HepG2 (cell line): ENCODE results near the gene NEK5. TPM values are rescaled to one million over a fixed set of nuclear protein-coding genes. Genes with fewer than 3 reads are reported as not detected.

Experiments used
- AGO1 ChIP-seq: fragments of 200-400 bp; formaldehyde crosslinking; IDR thresholded peaks from 2 replicates; pipeline ENCODE4 v1.6.1; 2017; ENCODE audit warnings: mild to moderate bottlenecking, low read depth, low read length, moderate library complexity; ENCODE audit not compliant: poor library complexity, severe bottlenecking
- BHLHE40 ChIP-seq: IDR thresholded peaks from 2 replicates; pipeline ENCODE4 v1.6.1; 2011; ENCODE audit warnings: low read length, improper control_type of control experiment
- CREM ChIP-seq, 2 experiments: sonication (generic) in 1 of 2; formaldehyde crosslinking in 1 of 2; IDR thresholded peaks; 2 replicates each; pipeline versions ENCODE4 v1.4.0 to v1.6.1; 2016 to 2020; ENCODE audit warnings: antibody characterized with exemption in 1 of 2, mild to moderate bottlenecking in 1 of 2, missing genetic modification reagents in 1 of 2
- DPF2 ChIP-seq: sonication (generic); formaldehyde crosslinking; IDR thresholded peaks from 2 replicates; pipeline ENCODE4 v1.4.0; 2020; ENCODE audit warnings: mild to moderate bottlenecking, low read depth, missing genetic modification reagents, borderline replicate concordance
- FOXP4 ChIP-seq: sonication (generic); formaldehyde crosslinking; IDR thresholded peaks from 2 replicates; pipeline ENCODE4 v1.4.0; 2020; ENCODE audit warnings: missing genetic modification reagents
- IRF1 ChIP-seq: sonication (generic); formaldehyde crosslinking; IDR thresholded peaks from 2 replicates; pipeline ENCODE4 v1.4.0; 2020; ENCODE audit warnings: low read depth, mild to moderate bottlenecking, missing genetic modification reagents
- MED1 ChIP-seq: sonication (generic); formaldehyde crosslinking; IDR thresholded peaks from 2 replicates; pipeline ENCODE4 v1.4.0; 2020; ENCODE audit warnings: missing genetic modification reagents
- MTERF4 ChIP-seq: sonication (generic); formaldehyde crosslinking; IDR thresholded peaks from 2 replicates; pipeline ENCODE4 v1.8.0; 2023; ENCODE audit warnings: mild to moderate bottlenecking, missing genetic modification reagents
- PREB ChIP-seq: sonication (generic); formaldehyde crosslinking; IDR thresholded peaks from 2 replicates; pipeline ENCODE4 v1.4.0; 2020; ENCODE audit warnings: missing genetic modification reagents
- THRA ChIP-seq: sonication (generic); formaldehyde crosslinking; IDR thresholded peaks from 2 replicates; pipeline ENCODE4 v1.4.0; 2020; ENCODE audit warnings: missing genetic modification reagents, borderline replicate concordance
- ZBTB33 ChIP-seq: sonication (generic); formaldehyde crosslinking; IDR thresholded peaks from 2 replicates; pipeline ENCODE4 v1.4.0; 2020; ENCODE audit warnings: missing genetic modification reagents
- ZFX ChIP-seq: sonication (generic); formaldehyde crosslinking; IDR thresholded peaks from 2 replicates; pipeline ENCODE4 v1.4.0; 2020; ENCODE audit warnings: mild to moderate bottlenecking, low read depth, missing genetic modification reagents, moderate library complexity
- ZKSCAN8 ChIP-seq: IDR thresholded peaks from 2 replicates; pipeline ENCODE4 v1.6.1; 2016; ENCODE audit warnings: borderline replicate concordance, missing genetic modification reagents, missing compliant biosample characterization
- ZMYM3 ChIP-seq: sonication (generic); formaldehyde crosslinking; IDR thresholded peaks from 2 replicates; pipeline ENCODE4 v1.5.1; 2020; ENCODE audit warnings: mild to moderate bottlenecking, missing genetic modification reagents
- ZNF460 ChIP-seq: sonication (generic); formaldehyde crosslinking; IDR thresholded peaks from 2 replicates; pipeline ENCODE4 v1.5.1; 2020; ENCODE audit warnings: missing genetic modification reagents, mild to moderate bottlenecking, borderline replicate concordance
- ZNF543 ChIP-seq: sonication (generic); formaldehyde crosslinking; IDR thresholded peaks from 2 replicates; pipeline ENCODE4 v1.4.0; 2020; ENCODE audit warnings: mild to moderate bottlenecking, missing genetic modification reagents
- polyA plus RNA-seq, 8 experiments: library from polyadenylated mRNA; depleted of rRNA in 3 of 8; stranded (reverse) in 7 of 8; unstranded in 1 of 8; fragments of >200 nt; fragmentation: Illumina TruSeq in 4 of 8; extraction: Trizol in 4 of 8; gene quantifications; 2 replicates each; pipeline versions ENCODE4 v1.2.1 to v1.2.3, GENCODE V29; 2011 to 2016; ENCODE audit warnings: low read depth in 4 of 8, missing spikeins in 1 of 8, mixed read lengths in 1 of 8; ENCODE audit not compliant: insufficient read depth in 1 of 8
- total RNA-seq, 5 experiments: library from RNA; depleted of rRNA; stranded (reverse); fragments of >200 nt; fragmentation: Illumina TruSeq; extraction: Trizol; gene quantifications; 2 replicates each; pipeline ENCODE4 v1.2.3, GENCODE V29; 2016; ENCODE audit warnings: low read depth in 1 of 5

The NEK5 gene
- total and polyA plus RNA-seq, 2 of the 13 experiments (the other 11 are each of a cell fraction or from before 2014, with no cell fraction given): 0.12 to 0.22 TPM

GRCh38 chr13:52025475-52026245, 103.2 kb downstream of the NEK5 start (continued):
- TF ChIP-seq PREB (CRISPR knock-in tag): no peak
- TF ChIP-seq DPF2: peak; percentile 83; the same call in 1 of the 2 replicates
- no peak for TF ChIP-seq AGO1
- no peak for TF ChIP-seq ZMYM3
- no peak for TF ChIP-seq MTERF4 (CRISPR knock-in tag)
- no peak for TF ChIP-seq ZNF460 (CRISPR knock-in tag)
- TF ChIP-seq ZFX (CRISPR knock-in tag): peak; percentile 62; the same call in 1 of the 2 replicates
- TF ChIP-seq FOXP4 (CRISPR knock-in tag): peak; percentile 89
- 0 out of 2 replicates have a peak, but pooled peaks have one; percentile 28 for TF ChIP-seq ZBTB33 (CRISPR knock-in tag)
- no peak for TF ChIP-seq BHLHE40
- peak; percentile 85 for TF ChIP-seq CREM (IDR thresholded peaks at IDR 0.05)
- TF ChIP-seq CREM (CRISPR knock-in tag; IDR thresholded peaks at IDR 0.05): no peak
- TF ChIP-seq ZNF543 (CRISPR knock-in tag): 0 out of 2 replicates have a peak, but pooled peaks have one; percentile 52
- no peak for TF ChIP-seq IRF1 (CRISPR knock-in tag)
- TF ChIP-seq ZKSCAN8 (CRISPR knock-in tag): peak; percentile 85
- peak; percentile 86 for TF ChIP-seq THRA
- peak; percentile 78 for TF ChIP-seq MED1 (CRISPR knock-in tag)
